Measurements from ENCODE around the gene FAM200B.

FAM200B gene

GRCh38 chr4:15684498-15684897, 2.9 kb downstream of the FAM200B start:
- TF ChIP-seq CTCF (IDR thresholded peaks at IDR 0.05; ENCODE audit: insufficient read depth, low read depth, low read length, missing control alignments): no peak
- no peak overlapping the region for H3K4me3 ChIP-seq (ENCODE audit: low read depth, low read length)
- no peak for DNase-seq (ENCODE audit: low read depth)

DNA sequence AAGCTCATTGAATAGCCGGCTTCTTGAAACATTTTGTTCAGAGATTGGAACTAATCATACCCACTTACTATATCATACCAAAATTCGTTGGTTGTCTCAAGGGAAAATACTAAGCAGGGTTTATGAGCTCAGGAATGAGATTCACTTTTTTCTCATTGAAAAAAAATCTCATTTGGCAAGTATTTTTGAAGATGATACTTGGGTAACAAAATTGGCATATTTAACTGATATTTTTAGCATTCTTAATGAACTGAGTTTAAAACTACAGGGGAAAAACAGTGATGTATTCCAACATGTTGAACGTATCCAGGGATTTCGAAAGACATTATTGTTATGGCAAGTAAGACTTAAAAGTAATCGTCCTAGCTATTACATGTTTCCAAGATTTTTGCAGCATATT, 6.4 kb downstream of the FAM200B start:
- no peak overlapping the region for H3K4me3 ChIP-seq (ENCODE audit: low read depth, low read length)
- TF ChIP-seq CTCF (IDR thresholded peaks at IDR 0.05; ENCODE audit: insufficient read depth, low read depth, low read length, missing control alignments): no peak
- DNase-seq (ENCODE audit: low read depth): no peak

DNA sequence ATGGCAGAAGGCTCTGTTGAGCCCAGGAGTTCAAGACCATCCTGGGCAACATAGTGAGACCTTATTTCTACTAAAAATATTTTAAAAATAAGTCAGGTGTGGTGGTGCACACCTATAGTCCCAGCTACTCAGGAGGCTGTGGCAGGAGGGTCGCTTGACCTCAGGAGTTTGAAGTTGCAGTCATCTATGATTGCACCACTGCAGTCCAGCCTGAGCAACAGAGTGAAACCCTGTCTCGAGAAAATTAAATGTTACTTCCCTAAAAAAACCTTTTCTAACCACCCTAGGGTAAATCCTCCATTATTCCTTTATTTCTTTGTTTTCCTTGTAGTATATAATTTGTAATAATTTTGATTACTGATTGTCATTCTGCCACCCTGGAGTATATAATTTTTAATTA, 7.9 kb downstream of the FAM200B start:
- no peak for DNase-seq (ENCODE audit: low read depth)
- no peak for TF ChIP-seq CTCF (IDR thresholded peaks at IDR 0.05; ENCODE audit: insufficient read depth, low read depth, low read length, missing control alignments)
- H3K4me3 ChIP-seq (ENCODE audit: low read depth, low read length): no peak overlapping the region

GRCh38 chr4:15690020-15690809, 8.6 kb downstream of the FAM200B start:
- no peak overlapping the region for H3K4me3 ChIP-seq (ENCODE audit: low read depth, low read length)
- DNase-seq (ENCODE audit: low read depth): no peak
- TF ChIP-seq CTCF (IDR thresholded peaks at IDR 0.05; ENCODE audit: insufficient read depth, low read depth, low read length, missing control alignments): no peak

DNA sequence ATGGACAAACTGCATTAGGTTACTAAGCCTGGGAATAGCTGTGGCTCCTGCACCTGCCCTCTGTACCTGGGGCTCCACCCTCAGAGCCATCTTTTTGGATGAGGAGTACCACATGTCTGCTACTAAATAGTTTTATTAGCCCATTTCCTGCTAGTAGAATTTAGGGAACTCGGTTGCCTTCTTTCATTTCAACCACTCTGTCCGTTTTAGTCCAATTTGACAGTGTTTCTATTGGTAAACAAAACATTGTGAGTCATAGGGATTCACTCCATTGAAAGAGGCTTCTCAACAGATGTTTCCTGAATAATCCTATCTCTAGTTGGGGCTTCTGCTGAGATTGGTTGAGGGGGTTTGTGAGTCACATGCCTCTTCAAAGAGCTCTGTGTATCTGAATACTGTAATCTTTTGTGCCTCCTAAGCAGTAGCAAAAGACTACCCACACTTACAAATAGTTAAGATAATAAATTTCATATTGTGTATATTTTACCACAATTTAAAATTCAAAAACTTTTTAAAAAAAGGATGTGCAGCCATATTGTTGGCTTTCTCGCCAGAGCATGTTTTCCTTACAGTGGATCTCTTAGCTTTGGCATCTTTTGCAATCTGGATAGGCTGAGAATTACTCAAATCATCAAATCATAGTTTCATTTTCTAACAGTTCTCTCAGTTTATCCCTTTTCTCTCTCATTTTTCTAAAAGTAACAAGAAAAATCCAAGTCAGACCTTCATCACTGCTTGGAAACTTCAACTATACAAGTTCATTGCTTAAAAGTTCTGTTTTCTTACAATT, 9.9 kb downstream of the FAM200B start:
- no peak for DNase-seq (ENCODE audit: low read depth)
- no peak for TF ChIP-seq CTCF (IDR thresholded peaks at IDR 0.05; ENCODE audit: insufficient read depth, low read depth, low read length, missing control alignments)
- no peak overlapping the region for H3K4me3 ChIP-seq (ENCODE audit: low read depth, low read length)

- no peak for DNase-seq (ENCODE audit: low read depth)
- H3K4me3 ChIP-seq (ENCODE audit: low read depth, low read length): no peak overlapping the region
- no peak for TF ChIP-seq CTCF (IDR thresholded peaks at IDR 0.05; ENCODE audit: insufficient read depth, low read depth, low read length, missing control alignments)
Observed at GRCh38 chr4:15692602-15693001, 11.0 kb downstream of the FAM200B start.
